SK-N-MC (cell line): ENCODE measurements around the gene ZBTB25.

Experiments
- DNase-seq: peaks from one replicate; pipeline ENCODE4 v3.0.0-alpha.2; 2011; ENCODE audit warnings: low read depth, low spot score
- H3K27ac ChIP-seq: fragments of 200-600 bp; sonication (generic); 2 replicates; pipeline ENCODE4 v1.5.1; 2016; ENCODE audit warnings: mixed run types
- H3K36me3 ChIP-seq: fragments of 200-600 bp; sonication (generic); 2 replicates; pipeline ENCODE4 v1.6.1; 2017; ENCODE audit warnings: antibody characterized with exemption, low read length, mixed read lengths; ENCODE audit not compliant: insufficient read depth
- H3K4me3 ChIP-seq: fragments of 200-600 bp; sonication (generic); 2 replicates; pipeline ENCODE4 v1.5.1; 2016
- H3K9ac ChIP-seq: fragments of 200-600 bp; sonication (generic); 2 replicates; pipeline ENCODE4 v1.8.0; 2017; ENCODE audit warnings: mixed run types, mixed read lengths; ENCODE audit not compliant: insufficient read length
- H3K9me3 ChIP-seq: fragments of 200-600 bp; sonication (generic); 2 replicates; pipeline ENCODE4 v1.6.1; 2017; ENCODE audit warnings: low read depth, mild to moderate bottlenecking, antibody characterized with exemption, low read length, moderate library complexity, mixed read lengths
- EZH2 ChIP-seq: fragments of 200-600 bp; sonication (generic); IDR thresholded peaks from one replicate; pipeline ENCODE4 v1.6.1; 2017; ENCODE audit warnings: antibody characterized with exemption
- FOXP2 ChIP-seq: optimal IDR thresholded peaks from 2 replicates; pipeline ENCODE3; 2011; ENCODE audit warnings: mild to moderate bottlenecking, moderate library complexity; ENCODE audit not compliant: insufficient read depth; ENCODE audit errors: extremely low read length, control extremely low read depth
- POLR2AphosphoS5 ChIP-seq: IDR thresholded peaks from 2 replicates; pipeline ENCODE4 v1.6.1; 2012; ENCODE audit warnings: mild to moderate bottlenecking, low read depth, low read length, borderline replicate concordance

ZBTB25 gene

DNA sequence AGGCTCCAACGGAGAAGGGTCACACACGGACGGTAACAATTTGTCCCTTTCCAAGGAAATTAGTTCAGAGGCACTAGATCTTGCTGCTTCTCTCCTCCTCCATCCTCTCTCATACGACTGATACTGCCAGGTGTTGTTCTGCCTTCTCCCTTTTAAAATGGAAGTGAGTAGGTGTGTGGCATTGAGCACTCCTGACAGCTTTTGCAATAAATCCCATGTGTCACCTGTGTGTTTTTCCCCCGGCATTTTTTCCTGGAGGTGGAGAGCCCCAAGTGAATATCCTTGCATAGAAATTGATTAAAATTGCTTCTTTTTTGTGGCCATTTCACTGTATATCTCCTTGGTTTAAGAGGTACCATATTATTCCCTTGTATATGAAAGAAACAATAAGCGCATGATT, 64.5 kb downstream of the ZBTB25 start:
- TF ChIP-seq POLR2AphosphoS5 = no peak
- no peak for TF ChIP-seq FOXP2
- no peak for TF ChIP-seq EZH2
- Histone ChIP-seq H3K4me3 (no peak overlapping the region), H3K9me3 (no peaks in the 10 kb centered on the region), H3K9ac (no peak overlapping the region), H3K36me3 (peaks cover 94% of the 10 kb centered on the region), H3K27ac (no peak overlapping the region)
- DNase-seq = no peak

DNA sequence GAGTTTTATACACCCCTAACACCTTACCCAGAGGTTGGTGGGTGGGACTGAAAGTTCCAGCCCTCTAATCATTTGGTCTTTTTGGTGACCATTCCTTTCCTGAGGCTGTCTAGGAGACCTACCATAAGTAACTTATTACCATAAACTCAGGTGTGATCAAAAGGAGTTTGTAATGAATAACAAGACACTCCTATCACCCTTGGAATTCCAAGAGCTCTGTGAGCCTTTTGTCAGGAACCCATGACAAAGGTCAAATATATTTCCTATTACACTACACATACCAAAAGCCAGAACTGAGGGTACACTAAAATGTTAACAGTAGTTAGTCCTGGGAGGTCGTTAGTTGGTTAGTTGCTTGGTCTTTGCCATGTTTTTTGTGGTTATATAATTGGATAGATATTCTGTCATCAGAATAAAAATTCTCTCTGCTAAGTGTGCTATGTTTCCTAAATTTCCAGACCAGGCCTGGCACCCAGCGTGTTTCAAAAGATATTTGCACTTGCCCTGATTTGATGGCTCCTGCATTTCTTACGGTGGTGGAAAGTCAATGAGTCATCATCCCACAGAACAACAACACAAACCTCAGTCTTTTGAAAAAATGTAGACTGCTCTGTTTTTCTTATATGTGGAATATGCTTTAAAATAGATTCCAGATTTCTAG, 65.3 kb downstream of the ZBTB25 start:
- Histone ChIP-seq H3K36me3 (peaks cover 92% of the 10 kb centered on the region), H3K27ac (no peak overlapping the region), H3K9me3 (no peaks in the 10 kb centered on the region), H3K9ac (no peak overlapping the region), H3K4me3 (no peak overlapping the region)
- TF ChIP-seq POLR2AphosphoS5 (no peak), EZH2 (no peak), FOXP2 (no peak)
- DNase-seq = no peak

DNA sequence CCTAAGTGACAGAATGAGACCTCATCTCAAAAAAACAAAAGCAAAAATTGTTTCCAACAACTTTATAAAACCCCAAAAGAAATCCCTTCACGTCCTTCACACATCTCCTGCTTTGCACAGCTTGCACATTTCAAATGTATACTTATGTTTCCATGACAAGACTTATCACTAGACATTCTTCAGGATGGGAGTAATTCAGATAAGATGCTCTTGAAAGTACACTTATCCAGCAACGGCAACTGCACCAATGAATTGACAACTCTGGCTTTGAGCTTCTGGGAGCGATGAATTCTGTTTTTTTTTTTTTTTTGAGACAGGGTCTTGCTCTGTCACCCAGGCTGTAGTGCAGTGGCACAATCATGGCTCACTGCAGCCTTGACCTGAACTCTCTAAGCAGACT, 69.1 kb downstream of the ZBTB25 start:
- no peak for TF ChIP-seq EZH2
- no peak for TF ChIP-seq FOXP2
- no peak for TF ChIP-seq POLR2AphosphoS5
- H3K9ac ChIP-seq = no peak overlapping the region
- no peak for DNase-seq
- H3K9me3 ChIP-seq = no peaks in the 10 kb centered on the region
- peaks cover 95% of the 10 kb centered on the region for H3K36me3 ChIP-seq
- H3K4me3 ChIP-seq = no peak overlapping the region
- no peak overlapping the region for H3K27ac ChIP-seq

DNA sequence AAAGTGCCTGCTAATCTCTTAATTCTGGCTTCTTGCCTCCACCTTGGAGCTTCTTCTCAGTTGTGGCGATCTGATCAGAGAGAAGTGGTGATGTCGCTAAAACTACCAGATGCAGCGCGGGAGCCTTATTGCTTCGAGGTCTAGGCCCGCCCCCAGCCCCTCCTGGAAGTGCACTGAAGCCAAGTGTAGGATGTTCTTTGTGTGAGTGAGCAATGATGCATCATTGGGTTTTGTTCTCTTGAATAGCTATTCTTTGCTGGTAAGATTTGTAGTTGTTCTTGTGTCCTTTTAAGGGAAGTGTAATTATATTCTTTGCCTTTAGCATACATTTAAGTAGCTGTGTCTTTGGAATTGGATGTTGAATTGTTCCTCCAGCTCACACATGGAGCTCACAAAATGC, 79.7 kb downstream of the ZBTB25 start:
- Histone ChIP-seq H3K27ac (no peak overlapping the region), H3K4me3 (no peak overlapping the region), H3K9me3 (no peaks in the 10 kb centered on the region), H3K9ac (no peak overlapping the region), H3K36me3 (peaks cover 93% of the 10 kb centered on the region)
- no peak for DNase-seq
- no peak for TF ChIP-seq FOXP2
- TF ChIP-seq POLR2AphosphoS5 = no peak
- no peak for TF ChIP-seq EZH2

DNA sequence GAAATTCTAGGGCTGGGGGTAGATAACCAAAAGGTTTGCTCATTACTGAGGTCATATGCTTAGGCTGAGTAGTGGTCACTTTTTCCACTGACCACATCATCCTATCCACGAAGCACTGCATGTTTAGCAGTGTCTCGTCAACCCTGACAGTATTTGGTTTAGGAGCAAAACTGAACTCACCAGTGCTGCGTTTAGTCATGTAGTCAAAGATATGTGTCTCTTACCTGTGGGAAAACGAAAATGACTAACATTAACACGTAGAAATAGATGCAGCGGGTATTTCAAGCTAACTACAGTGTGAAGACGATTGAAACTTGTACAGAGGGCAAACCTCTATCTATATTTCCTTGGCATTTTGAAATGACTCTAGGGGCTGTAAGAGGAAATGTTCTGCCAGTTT, 80.9 kb downstream of the ZBTB25 start:
- TF ChIP-seq FOXP2 (no peak), POLR2AphosphoS5 (no peak), EZH2 (no peak)
- Histone ChIP-seq H3K9ac (no peak overlapping the region), H3K9me3 (no peaks in the 10 kb centered on the region), H3K4me3 (no peak overlapping the region), H3K27ac (no peak overlapping the region), H3K36me3 (peaks cover 89% of the 10 kb centered on the region)
- no peak for DNase-seq

DNA sequence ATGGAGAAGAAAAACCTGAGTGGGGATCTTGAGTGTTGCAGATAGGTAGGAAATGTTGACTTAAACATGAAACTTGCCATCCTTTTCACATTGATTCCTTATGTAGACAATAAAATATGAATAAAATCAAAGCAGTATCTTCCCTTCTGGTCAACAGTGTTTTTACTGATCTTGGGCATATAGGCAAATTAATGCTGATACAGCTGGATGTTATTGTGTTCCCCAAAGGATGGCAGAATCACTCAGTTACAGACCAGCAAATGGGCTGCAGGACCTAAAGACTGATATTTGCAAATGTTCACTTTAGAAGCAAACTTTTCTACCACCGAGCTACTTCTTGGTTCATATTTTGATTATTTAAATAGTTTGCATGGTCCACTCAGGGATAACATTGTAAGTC, 81.6 kb downstream of the ZBTB25 start:
- Histone ChIP-seq H3K27ac (no peak overlapping the region), H3K9ac (no peak overlapping the region), H3K4me3 (no peak overlapping the region), H3K36me3 (peaks cover 89% of the 10 kb centered on the region), H3K9me3 (no peaks in the 10 kb centered on the region)
- TF ChIP-seq FOXP2 = no peak
- TF ChIP-seq EZH2 = no peak
- TF ChIP-seq POLR2AphosphoS5 = no peak
- DNase-seq = no peak

DNA sequence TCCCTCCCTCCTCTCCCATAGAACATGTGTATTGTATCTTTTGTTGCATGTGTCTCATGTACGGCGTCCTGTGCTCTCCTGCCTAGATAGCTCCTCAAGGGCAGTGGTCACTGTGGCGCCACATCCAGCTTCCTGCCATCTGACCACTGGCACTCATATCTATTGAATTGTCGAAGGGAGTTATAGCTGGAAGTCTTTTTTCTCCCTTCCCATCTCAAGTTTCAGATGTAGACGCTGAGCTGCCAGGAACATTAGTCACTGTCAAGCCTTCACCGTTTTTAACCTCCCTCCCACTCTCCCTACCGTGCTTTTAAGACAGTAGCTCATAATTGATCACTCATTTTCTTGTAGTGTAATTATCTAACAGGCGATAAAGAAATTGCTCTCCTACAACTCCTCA, 82.5 kb downstream of the ZBTB25 start:
- Histone ChIP-seq H3K36me3 (peaks cover 89% of the 10 kb centered on the region), H3K27ac (no peak overlapping the region), H3K9ac (no peak overlapping the region), H3K9me3 (no peaks in the 10 kb centered on the region), H3K4me3 (no peak overlapping the region)
- no peak for DNase-seq
- TF ChIP-seq POLR2AphosphoS5 = no peak
- TF ChIP-seq FOXP2 = no peak
- no peak for TF ChIP-seq EZH2

DNA sequence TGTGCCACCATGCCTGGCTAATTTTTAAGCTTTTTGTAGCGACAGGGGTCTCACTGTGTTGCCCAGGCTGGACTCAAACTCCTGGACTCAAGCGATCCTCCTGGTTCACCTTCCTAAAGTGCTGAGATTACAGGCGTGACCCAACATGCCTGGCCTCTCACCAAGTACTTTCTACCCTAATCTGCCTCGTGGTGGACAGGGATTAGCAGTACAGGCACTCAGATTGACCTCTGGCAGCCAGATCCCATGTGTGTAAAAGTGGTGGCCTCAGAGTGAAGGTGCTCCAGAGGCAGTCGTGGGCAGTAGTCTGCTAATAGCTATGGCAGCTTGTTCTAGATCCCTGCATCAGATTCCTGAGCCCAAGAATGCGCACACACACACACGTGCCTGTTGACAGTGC, 84.6 kb downstream of the ZBTB25 start:
- DNase-seq = no peak
- Histone ChIP-seq H3K36me3 (peaks cover 87% of the 10 kb centered on the region), H3K9me3 (no peaks in the 10 kb centered on the region), H3K27ac (no peak overlapping the region), H3K9ac (no peak overlapping the region), H3K4me3 (no peak overlapping the region)
- TF ChIP-seq FOXP2 (no peak), EZH2 (no peak), POLR2AphosphoS5 (no peak)

DNA sequence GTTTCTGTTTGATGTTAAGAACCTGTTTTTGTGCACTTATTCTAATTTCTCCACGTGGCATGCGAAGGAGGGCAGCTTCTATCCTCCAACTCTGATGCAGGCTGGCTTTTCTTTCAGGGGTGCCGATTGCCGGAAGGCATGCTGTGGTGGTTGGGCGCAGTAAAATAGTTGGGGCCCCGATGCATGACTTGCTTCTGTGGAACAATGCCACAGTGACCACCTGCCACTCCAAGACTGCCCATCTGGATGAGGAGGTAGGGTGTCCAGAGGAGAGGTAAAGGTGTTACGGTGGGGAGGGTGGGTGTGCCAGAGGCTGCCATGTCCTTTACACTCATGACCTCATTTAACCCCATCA, 85.9 kb downstream of the ZBTB25 start:
- Histone ChIP-seq H3K4me3 (no peak overlapping the region), H3K9me3 (no peaks in the 10 kb centered on the region), H3K36me3 (peaks cover 89% of the 10 kb centered on the region), H3K27ac (no peak overlapping the region), H3K9ac (no peak overlapping the region)
- DNase-seq = no peak
- TF ChIP-seq EZH2 = no peak
- no peak for TF ChIP-seq FOXP2
- TF ChIP-seq POLR2AphosphoS5 = no peak
